BLaER1 (cell line): ENCODE measurements around the gene HTR2A.
"Not testable (repeated sequence)": the region's sequence is repeated elsewhere in the genome, so short reads cannot be mapped to it uniquely, and the experiment has no call there.

Experiments
- H3K27ac ChIP-seq: shearing (Covaris generic); formaldehyde crosslinking; 2 replicates; pipeline ENCODE4 v1.8.1; 2022
- H3K27me3 ChIP-seq: shearing (Covaris generic); formaldehyde crosslinking; 2 replicates; pipeline ENCODE4 v1.8.1; 2022
- H3K36me3 ChIP-seq: shearing (Covaris generic); formaldehyde crosslinking; 2 replicates; pipeline ENCODE4 v1.8.1; 2022
- H3K4me1 ChIP-seq: shearing (Covaris generic); formaldehyde crosslinking; 2 replicates; pipeline ENCODE4 v1.8.1; 2022
- H3K4me2 ChIP-seq: shearing (Covaris generic); formaldehyde crosslinking; 2 replicates; pipeline ENCODE4 v1.8.1; 2022
- H3K4me3 ChIP-seq: shearing (Covaris generic); formaldehyde crosslinking; 2 replicates; pipeline ENCODE4 v1.8.1; 2022
- H3K9ac ChIP-seq: shearing (Covaris generic); formaldehyde crosslinking; 2 replicates; pipeline ENCODE4 v1.8.1; 2022
- H3K9me3 ChIP-seq: shearing (Covaris generic); formaldehyde crosslinking; 2 replicates; pipeline ENCODE4 v1.8.1; 2022
- H4K20me1 ChIP-seq: shearing (Covaris generic); formaldehyde crosslinking; 2 replicates; pipeline ENCODE4 v1.8.1; 2022
- Cebpa-rat ChIP-seq: shearing (Covaris generic); IDR thresholded peaks from 2 replicates; pipeline ENCODE4 v1.8.1; 2022

The HTR2A gene

GRCh38 chr13:46817838-46818476 lies 78.9 kb downstream of the HTR2A start:
- Histone ChIP-seq H3K4me2 (no peak overlapping the region), H3K4me1 (no peaks in the 10 kb centered on the region)
- no peak for TF ChIP-seq Cebpa-rat

GRCh38 chr13:46817095-46817494 lies 79.8 kb downstream of the HTR2A start:
- no peak overlapping the region for H3K4me3 ChIP-seq
- peaks cover 23% of the 10 kb centered on the region for H3K9me3 ChIP-seq
- H3K27me3 ChIP-seq = no peaks in the 10 kb centered on the region
- no peak overlapping the region for H3K4me2 ChIP-seq
- no peaks in the 10 kb centered on the region for H4K20me1 ChIP-seq
- H3K36me3 ChIP-seq = no peaks in the 10 kb centered on the region
- no peak overlapping the region for H3K27ac ChIP-seq
- no peak overlapping the region for H3K9ac ChIP-seq
- no peaks in the 10 kb centered on the region for H3K4me1 ChIP-seq
- no peak for TF ChIP-seq Cebpa-rat

More at GRCh38 chr13:46817838-46818476, 78.9 kb downstream of the HTR2A start:
- Histone ChIP-seq H4K20me1 (no peaks in the 10 kb centered on the region), H3K4me3 (no peak overlapping the region), H3K27ac (no peak overlapping the region), H3K27me3 (no peaks in the 10 kb centered on the region), H3K9ac (no peak overlapping the region), H3K36me3 (no peaks in the 10 kb centered on the region), H3K9me3 (peaks cover 15% of the 10 kb centered on the region)

GRCh38 chr13:46816371-46816770 lies 80.5 kb downstream of the HTR2A start:
- Histone ChIP-seq H4K20me1 (no peaks in the 10 kb centered on the region), H3K9ac (no peak overlapping the region), H3K27ac (no peak overlapping the region), H3K27me3 (no peaks in the 10 kb centered on the region), H3K9me3 (peaks cover 26% of the 10 kb centered on the region), H3K4me1 (no peaks in the 10 kb centered on the region), H3K4me3 (no peak overlapping the region), H3K36me3 (no peaks in the 10 kb centered on the region), H3K4me2 (no peak overlapping the region)
- no peak for TF ChIP-seq Cebpa-rat

- Histone ChIP-seq H3K4me1 (no peaks in the 10 kb centered on the region), H4K20me1 (no peaks in the 10 kb centered on the region), H3K27me3 (no peaks in the 10 kb centered on the region), H3K27ac (no peak overlapping the region), H3K4me2 (no peak overlapping the region), H3K9ac (no peak overlapping the region), H3K4me3 (no peak overlapping the region), H3K36me3 (no peaks in the 10 kb centered on the region), H3K9me3 (peaks cover 14% of the 10 kb centered on the region; the same call in 1 of the 2 replicates)
- no peak for TF ChIP-seq Cebpa-rat
These were observed 84.5 kb downstream of the HTR2A start for GRCh38 chr13:46812301-46812797.

- H3K27me3 ChIP-seq = no peaks in the 10 kb centered on the region
- H3K9ac ChIP-seq = no peak overlapping the region
- no peak overlapping the region for H3K4me2 ChIP-seq
- H3K9me3 ChIP-seq = peaks cover 14% of the 10 kb centered on the region; the same call in 1 of the 2 replicates
- H3K36me3 ChIP-seq = no peaks in the 10 kb centered on the region
- no peaks in the 10 kb centered on the region for H4K20me1 ChIP-seq
- no peak for TF ChIP-seq Cebpa-rat
- no peak overlapping the region for H3K4me3 ChIP-seq
- no peaks in the 10 kb centered on the region for H3K4me1 ChIP-seq
- H3K27ac ChIP-seq = no peak overlapping the region
These were observed 86.4 kb downstream of the HTR2A start for GRCh38 chr13:46810440-46810839.

- not testable (repeated sequence) for H4K20me1 ChIP-seq, H3K4me1 ChIP-seq, H3K4me3 ChIP-seq, H3K27me3 ChIP-seq, H3K27ac ChIP-seq, H3K4me2 ChIP-seq, H3K9ac ChIP-seq, H3K36me3 ChIP-seq, H3K9me3 ChIP-seq
These were observed 91.9 kb downstream of the HTR2A start for GRCh38 chr13:46804921-46805320.

- no peak overlapping the region for H3K9ac ChIP-seq
- no peaks in the 10 kb centered on the region for H3K27me3 ChIP-seq
- no peaks in the 10 kb centered on the region; the same call in 1 of the 2 replicates for H3K9me3 ChIP-seq
- H3K36me3 ChIP-seq = no peaks in the 10 kb centered on the region
- no peaks in the 10 kb centered on the region for H3K4me1 ChIP-seq
- no peaks in the 10 kb centered on the region for H4K20me1 ChIP-seq
- no peak overlapping the region for H3K4me3 ChIP-seq
- no peak for TF ChIP-seq Cebpa-rat
- no peak overlapping the region for H3K27ac ChIP-seq
- H3K4me2 ChIP-seq = no peak overlapping the region
These were observed 92.5 kb downstream of the HTR2A start for GRCh38 chr13:46804391-46804815.

GRCh38 chr13:46803586-46803985 lies 93.3 kb downstream of the HTR2A start:
- H3K4me2 ChIP-seq = no peak overlapping the region
- H3K4me1 ChIP-seq = no peaks in the 10 kb centered on the region
- no peak overlapping the region for H3K9ac ChIP-seq
- no peaks in the 10 kb centered on the region; the same call in 1 of the 2 replicates for H3K9me3 ChIP-seq
- no peaks in the 10 kb centered on the region for H3K27me3 ChIP-seq
- H3K36me3 ChIP-seq = no peaks in the 10 kb centered on the region
- no peaks in the 10 kb centered on the region for H4K20me1 ChIP-seq
- no peak for TF ChIP-seq Cebpa-rat
- H3K27ac ChIP-seq = no peak overlapping the region
- no peak overlapping the region for H3K4me3 ChIP-seq

- no peak overlapping the region for H3K4me2 ChIP-seq
- H3K4me1 ChIP-seq = 0 out of 2 replicates have a peak, but pooled peaks cover 5% of the 10 kb centered on the region
- no peak overlapping the region for H3K4me3 ChIP-seq
- no peaks in the 10 kb centered on the region; the same call in 1 of the 2 replicates for H3K9me3 ChIP-seq
- H3K36me3 ChIP-seq = no peaks in the 10 kb centered on the region
- no peak for TF ChIP-seq Cebpa-rat
- H4K20me1 ChIP-seq = no peaks in the 10 kb centered on the region
- no peaks in the 10 kb centered on the region for H3K27me3 ChIP-seq
- H3K27ac ChIP-seq = no peak overlapping the region
- no peak overlapping the region for H3K9ac ChIP-seq
These were observed 95.0 kb downstream of the HTR2A start for GRCh38 chr13:46801858-46802257.

- H3K36me3 ChIP-seq = no peaks in the 10 kb centered on the region
- no peak overlapping the region for H3K9ac ChIP-seq
- no peaks in the 10 kb centered on the region for H3K9me3 ChIP-seq
- TF ChIP-seq Cebpa-rat = no peak
- no peaks in the 10 kb centered on the region for H4K20me1 ChIP-seq
- H3K4me3 ChIP-seq = no peak overlapping the region
- H3K4me2 ChIP-seq = no peak overlapping the region
- H3K4me1 ChIP-seq = peaks cover 24% of the 10 kb centered on the region
- no peaks in the 10 kb centered on the region for H3K27me3 ChIP-seq
- no peak overlapping the region for H3K27ac ChIP-seq
These were observed 97.7 kb downstream of the HTR2A start for GRCh38 chr13:46799139-46799538.
